ENCODE measurements around the gene BCL2L2. TPM values are rescaled to one million over a fixed set of nuclear protein-coding genes. Genes with fewer than 3 reads are reported as not detected.

BCL2L2 gene
- total RNA-seq, 1 donor from 2014 or later = 32.6 TPM

DNA sequence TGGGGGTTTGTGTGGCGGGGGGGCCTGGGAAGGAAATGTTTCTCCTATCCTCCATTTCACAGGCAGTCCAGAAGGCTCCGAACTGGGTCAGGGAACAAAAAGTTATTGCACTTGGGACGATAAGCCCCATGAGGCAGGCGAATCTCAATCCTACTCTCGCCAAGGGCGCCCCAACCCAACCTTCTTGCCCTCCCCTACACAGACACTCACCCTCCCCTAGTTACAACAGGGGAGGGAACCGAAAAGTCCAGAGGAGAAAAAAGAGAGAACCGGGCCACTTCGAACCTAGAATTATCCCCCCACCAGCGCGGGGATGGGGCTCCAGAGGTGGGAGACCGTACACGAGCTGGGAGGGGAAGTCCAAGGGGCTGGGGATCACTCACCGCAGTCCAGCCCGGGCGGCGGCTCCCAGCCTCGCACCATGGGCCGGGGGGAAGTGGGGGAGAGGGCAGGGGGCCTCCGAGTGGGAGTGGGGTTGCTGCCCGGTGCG, 21.1 kb upstream of the BCL2L2 start:
- H3K27me3 Mint-ChIP-seq (ENCODE audit: unreplicated experiment) = peaks cover 6% of the 10 kb centered on the region
- peaks cover 3% of the 10 kb centered on the region for H3K9me3 Mint-ChIP-seq (ENCODE audit: unreplicated experiment)
- peaks cover 5% of the 10 kb centered on the region for H3K4me1 Mint-ChIP-seq (ENCODE audit: low read depth, unreplicated experiment)
- no peak for DNase-seq
- no peak overlapping the region for H3K27ac Mint-ChIP-seq (ENCODE audit: unreplicated experiment)
- H3K4me3 Mint-ChIP-seq (ENCODE audit: unreplicated experiment) = peak overlapping the region; percentile 93
- TF ChIP-seq, protein P1, sequence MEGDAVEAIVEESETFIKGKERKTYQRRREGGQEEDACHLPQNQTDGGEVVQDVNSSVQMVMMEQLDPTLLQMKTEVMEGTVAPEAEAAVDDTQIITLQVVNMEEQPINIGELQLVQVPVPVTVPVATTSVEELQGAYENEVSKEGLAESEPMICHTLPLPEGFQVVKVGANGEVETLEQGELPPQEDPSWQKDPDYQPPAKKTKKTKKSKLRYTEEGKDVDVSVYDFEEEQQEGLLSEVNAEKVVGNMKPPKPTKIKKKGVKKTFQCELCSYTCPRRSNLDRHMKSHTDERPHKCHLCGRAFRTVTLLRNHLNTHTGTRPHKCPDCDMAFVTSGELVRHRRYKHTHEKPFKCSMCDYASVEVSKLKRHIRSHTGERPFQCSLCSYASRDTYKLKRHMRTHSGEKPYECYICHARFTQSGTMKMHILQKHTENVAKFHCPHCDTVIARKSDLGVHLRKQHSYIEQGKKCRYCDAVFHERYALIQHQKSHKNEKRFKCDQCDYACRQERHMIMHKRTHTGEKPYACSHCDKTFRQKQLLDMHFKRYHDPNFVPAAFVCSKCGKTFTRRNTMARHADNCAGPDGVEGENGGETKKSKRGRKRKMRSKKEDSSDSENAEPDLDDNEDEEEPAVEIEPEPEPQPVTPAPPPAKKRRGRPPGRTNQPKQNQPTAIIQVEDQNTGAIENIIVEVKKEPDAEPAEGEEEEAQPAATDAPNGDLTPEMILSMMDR (IDR thresholded peaks at IDR 0.05; ENCODE audit: partially characterized antibody, unreplicated experiment) = no peak
- H3K36me3 Mint-ChIP-seq (ENCODE audit: unreplicated experiment) = no peaks in the 10 kb centered on the region

DNA sequence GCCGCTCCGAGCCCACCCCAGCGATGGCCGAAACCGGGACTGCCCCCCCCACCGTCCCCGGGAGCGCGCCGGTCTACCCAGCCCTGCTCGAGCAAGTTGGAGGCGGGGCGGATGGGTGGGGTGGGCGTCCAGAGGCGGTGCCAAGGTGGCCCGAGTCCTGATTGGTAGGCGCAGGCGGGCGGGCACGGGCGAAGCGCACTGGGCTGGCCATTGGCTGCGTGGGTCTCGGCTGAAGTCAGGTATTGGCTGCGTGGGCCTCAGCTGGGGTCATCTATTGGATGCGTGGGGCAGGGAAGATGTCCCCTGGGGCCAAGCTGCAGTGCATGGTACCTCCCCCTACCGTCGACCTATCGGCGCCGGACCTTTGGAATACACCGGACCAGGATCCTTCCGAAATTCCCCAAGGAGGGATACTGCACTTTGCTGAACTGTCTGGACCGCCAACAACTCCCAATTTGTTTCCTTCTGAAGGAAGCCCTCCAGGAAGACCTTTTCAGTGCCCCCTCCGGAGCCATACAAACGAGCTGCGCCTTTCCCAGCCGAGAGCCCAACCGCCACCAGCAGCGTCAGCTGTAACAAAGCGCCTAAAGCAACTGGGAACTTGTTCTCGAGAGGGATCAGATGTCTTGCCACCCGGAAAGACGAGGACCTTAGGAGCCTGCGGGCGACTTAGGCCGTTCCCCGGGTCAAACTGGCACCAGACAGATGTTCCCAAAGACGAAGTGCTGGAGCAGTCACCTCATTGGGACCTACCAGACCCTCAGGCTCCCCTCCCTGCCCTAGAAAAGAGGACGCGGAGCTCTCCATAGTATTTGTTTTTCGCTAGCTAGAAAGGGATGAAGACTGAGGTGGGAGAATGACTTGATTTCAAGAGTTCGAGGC, 20.4 kb upstream of the BCL2L2 start, which contains the start of gene HOMEZ:
Gene HOMEZ, minus strand, starts transcription at position 113 of the 882 bp plus-strand sequence. CDS start 180 bp downstream, outside the sequence.
- Mint-ChIP-seq H3K27me3 (ENCODE audit: unreplicated experiment) (peaks cover 6% of the 10 kb centered on the region), H3K27ac (ENCODE audit: unreplicated experiment) (peak within 1 kb of the TSS; percentile 97), H3K36me3 (ENCODE audit: unreplicated experiment) (no peaks in the 10 kb centered on the region), H3K4me1 (ENCODE audit: low read depth, unreplicated experiment) (peaks cover 5% of the 10 kb centered on the region), H3K4me3 (ENCODE audit: unreplicated experiment) (peak within 1 kb of the TSS; percentile 99), H3K9me3 (ENCODE audit: unreplicated experiment) (peaks cover 3% of the 10 kb centered on the region)
- peak; percentile 99 for DNase-seq
- TF ChIP-seq, protein P1 (IDR thresholded peaks at IDR 0.05; ENCODE audit: partially characterized antibody, unreplicated experiment) = no peak

GRCh38 chr14:23286902-23287479, 19.6 kb upstream of the BCL2L2 start:
- Mint-ChIP-seq H3K4me1 (ENCODE audit: low read depth, unreplicated experiment) (peaks cover 5% of the 10 kb centered on the region), H3K27me3 (ENCODE audit: unreplicated experiment) (peaks cover 6% of the 10 kb centered on the region), H3K36me3 (ENCODE audit: unreplicated experiment) (no peaks in the 10 kb centered on the region), H3K9me3 (ENCODE audit: unreplicated experiment) (peaks cover 4% of the 10 kb centered on the region), H3K4me3 (ENCODE audit: unreplicated experiment) (peak overlapping the region; percentile 99), H3K27ac (ENCODE audit: unreplicated experiment) (peak overlapping the region; percentile 97)
- TF ChIP-seq, protein P1 (IDR thresholded peaks at IDR 0.05; ENCODE audit: partially characterized antibody, unreplicated experiment) = no peak
- no peak for DNase-seq

GRCh38 chr14:23294734-23295561, 11.7 kb upstream of the BCL2L2 start:
- H3K9me3 Mint-ChIP-seq (ENCODE audit: unreplicated experiment) = peaks cover 9% of the 10 kb centered on the region
- peaks cover 9% of the 10 kb centered on the region for H3K36me3 Mint-ChIP-seq (ENCODE audit: unreplicated experiment)
- H3K4me1 Mint-ChIP-seq (ENCODE audit: low read depth, unreplicated experiment) = peaks cover 5% of the 10 kb centered on the region
- DNase-seq = peak; percentile 41
- TF ChIP-seq, protein P1 (IDR thresholded peaks at IDR 0.05; ENCODE audit: partially characterized antibody, unreplicated experiment) = peak; percentile 93
- H3K27ac Mint-ChIP-seq (ENCODE audit: unreplicated experiment) = no peak overlapping the region
- peak overlapping the region; percentile 36 for H3K4me3 Mint-ChIP-seq (ENCODE audit: unreplicated experiment)
- H3K27me3 Mint-ChIP-seq (ENCODE audit: unreplicated experiment) = peaks cover 15% of the 10 kb centered on the region
